T-helper 2 cell treated with Interferon-gamma antibody and Interleukin-4, amounts not matched to agents 5 μg/mL and 100 μg/mL, for 36 hours (primary cell): ENCODE measurements around the gene SPHKAP.
"Not testable (repeated sequence)": the region's sequence is repeated elsewhere in the genome, so short reads cannot be mapped to it uniquely, and the experiment has no call there.

Source experiments
- DNase-seq: peaks from one replicate; pipeline ENCODE4 v3.0.0; 2021; ENCODE audit warnings: low spot score
- H3K27ac Mint-ChIP-seq: one replicate; pipeline ENCODE4 v1.8.0; 2021; ENCODE audit warnings: mild to moderate bottlenecking, mixed read lengths
- H3K27me3 Mint-ChIP-seq: one replicate; pipeline ENCODE4 v1.8.0; 2021; ENCODE audit warnings: low read depth, mixed read lengths
- H3K36me3 Mint-ChIP-seq: one replicate; pipeline ENCODE4 v1.8.0; 2021; ENCODE audit warnings: low read depth, mixed read lengths
- H3K4me1 Mint-ChIP-seq: one replicate; pipeline ENCODE4 v1.8.0; 2021; ENCODE audit warnings: low read depth, mixed read lengths
- H3K4me3 Mint-ChIP-seq: one replicate; pipeline ENCODE4 v1.8.0; 2022; ENCODE audit warnings: mild to moderate bottlenecking, moderate library complexity, mixed read lengths
- H3K9me3 Mint-ChIP-seq: one replicate; pipeline ENCODE4 v1.8.0; 2021; ENCODE audit warnings: mixed read lengths

Gene SPHKAP

DNA sequence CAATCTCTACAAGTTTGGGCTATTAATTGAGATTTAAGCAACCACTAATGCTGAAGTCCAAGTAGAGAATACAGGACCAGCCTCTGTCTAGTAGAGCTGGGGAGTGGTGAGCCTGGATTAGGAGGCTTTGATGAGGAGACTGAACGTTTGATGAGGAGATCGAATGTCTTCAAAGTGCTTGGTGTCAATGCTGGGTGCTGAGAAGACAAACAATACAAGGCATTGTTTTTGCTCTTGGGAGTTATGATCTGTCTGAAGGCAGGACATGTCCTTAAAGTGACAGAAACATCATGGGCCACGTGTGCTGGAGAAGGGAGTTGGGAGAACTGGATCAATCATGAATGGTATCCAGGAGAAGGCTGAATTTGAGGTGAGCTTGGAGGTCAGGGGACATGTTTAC is 143.6 kb downstream of the SPHKAP start:
- H3K4me3 Mint-ChIP-seq = no peak overlapping the region
- peaks cover 6% of the 10 kb centered on the region for H3K9me3 Mint-ChIP-seq
- DNase-seq = no peak
- H3K27me3 Mint-ChIP-seq = no peaks in the 10 kb centered on the region
- no peaks in the 10 kb centered on the region for H3K36me3 Mint-ChIP-seq
- H3K27ac Mint-ChIP-seq = no peak overlapping the region
- H3K4me1 Mint-ChIP-seq = no peaks in the 10 kb centered on the region

DNA sequence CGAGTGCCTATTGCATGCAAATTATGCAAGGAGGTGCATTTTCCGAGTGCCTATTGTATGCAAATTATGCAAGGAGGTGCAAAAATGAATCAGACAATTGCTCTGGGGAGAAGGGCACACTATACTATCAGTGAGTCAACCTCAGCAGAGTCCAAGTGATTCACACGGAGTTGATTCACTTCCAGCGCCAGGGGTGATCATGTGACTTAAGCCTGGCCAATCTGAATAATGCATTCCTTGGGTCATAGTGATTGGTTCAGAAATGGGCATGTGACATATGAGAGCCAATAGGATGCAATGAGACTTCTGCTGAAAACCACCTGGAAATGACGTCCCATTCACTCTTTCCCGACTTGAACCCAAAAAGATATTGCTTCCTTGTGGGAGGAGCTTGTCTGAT is 157.9 kb downstream of the SPHKAP start:
- no peak for DNase-seq
- H3K27me3 Mint-ChIP-seq = no peaks in the 10 kb centered on the region
- H3K36me3 Mint-ChIP-seq = no peaks in the 10 kb centered on the region
- H3K27ac Mint-ChIP-seq = no peak overlapping the region
- peaks cover 6% of the 10 kb centered on the region for H3K9me3 Mint-ChIP-seq
- no peak overlapping the region for H3K4me3 Mint-ChIP-seq
- no peaks in the 10 kb centered on the region for H3K4me1 Mint-ChIP-seq

DNA sequence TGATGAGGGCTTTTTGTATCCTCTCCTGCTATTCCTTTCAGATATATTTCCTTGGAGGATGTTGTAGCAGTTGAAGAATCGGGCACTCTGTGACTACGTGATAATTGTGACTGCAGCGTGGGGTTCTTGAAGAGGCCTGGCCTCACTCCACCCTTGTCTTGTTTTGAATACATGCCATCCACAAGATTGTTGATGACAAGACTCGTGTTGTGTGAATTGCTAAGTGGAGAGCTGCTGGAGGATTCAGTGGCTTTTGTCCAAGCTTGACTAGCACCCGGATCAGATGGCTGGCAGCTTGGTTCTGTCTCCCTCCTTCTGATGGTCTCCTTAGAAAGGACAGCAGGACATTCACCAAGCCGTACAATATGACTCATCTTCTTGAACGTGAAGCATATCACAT is 163.2 kb downstream of the SPHKAP start:
- no peaks in the 10 kb centered on the region for H3K36me3 Mint-ChIP-seq
- H3K4me3 Mint-ChIP-seq = no peak overlapping the region
- no peak for DNase-seq
- H3K27me3 Mint-ChIP-seq = no peaks in the 10 kb centered on the region
- H3K27ac Mint-ChIP-seq = no peak overlapping the region
- peaks cover 6% of the 10 kb centered on the region for H3K9me3 Mint-ChIP-seq
- H3K4me1 Mint-ChIP-seq = no peaks in the 10 kb centered on the region

DNA sequence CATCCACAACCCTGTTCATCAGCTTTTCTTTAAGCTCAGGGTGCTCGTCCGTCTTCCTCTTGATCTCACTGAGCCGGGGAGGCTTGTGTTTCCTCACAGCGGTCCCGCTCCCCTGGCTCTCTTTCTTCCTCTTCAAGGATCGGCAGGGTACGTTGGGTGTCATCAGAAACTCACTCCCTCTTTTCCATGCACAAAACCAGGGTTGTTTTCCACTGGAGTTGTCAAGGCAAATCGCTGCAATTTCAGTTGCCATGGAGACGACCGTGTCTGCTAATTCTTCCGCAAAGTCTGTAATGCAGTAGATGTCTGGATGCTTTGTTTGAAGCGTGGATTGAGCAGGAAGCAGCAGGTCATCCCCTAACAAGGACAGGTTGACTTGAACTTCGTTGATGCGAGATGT is 163.7 kb downstream of the SPHKAP start:
- H3K27ac Mint-ChIP-seq = no peak overlapping the region
- H3K36me3 Mint-ChIP-seq = no peaks in the 10 kb centered on the region
- no peaks in the 10 kb centered on the region for H3K27me3 Mint-ChIP-seq
- H3K4me3 Mint-ChIP-seq = no peak overlapping the region
- DNase-seq = no peak
- H3K9me3 Mint-ChIP-seq = peaks cover 6% of the 10 kb centered on the region
- no peaks in the 10 kb centered on the region for H3K4me1 Mint-ChIP-seq

DNA sequence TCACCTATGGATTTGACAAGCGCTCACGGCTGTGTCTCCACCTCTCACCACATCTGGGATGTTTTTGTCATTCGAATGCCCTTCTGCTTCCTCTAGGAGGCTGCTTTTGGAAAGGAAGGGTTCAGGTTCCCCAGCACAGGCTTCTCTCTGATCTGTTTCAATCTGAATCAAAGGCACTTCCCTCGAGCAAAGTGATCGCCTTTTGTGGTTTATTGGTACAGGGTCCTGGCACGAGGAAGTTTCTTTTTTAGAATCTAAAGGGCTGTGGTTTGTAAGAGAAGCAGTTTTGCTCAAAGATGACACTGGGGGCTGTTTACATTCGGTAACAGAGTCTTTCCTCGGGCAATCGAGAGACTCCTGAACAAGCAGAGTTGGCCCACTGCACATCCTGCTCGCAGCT is 165.1 kb downstream of the SPHKAP start:
- H3K27ac Mint-ChIP-seq = no peak overlapping the region
- peaks cover 6% of the 10 kb centered on the region for H3K9me3 Mint-ChIP-seq
- no peaks in the 10 kb centered on the region for H3K36me3 Mint-ChIP-seq
- no peaks in the 10 kb centered on the region for H3K27me3 Mint-ChIP-seq
- H3K4me1 Mint-ChIP-seq = no peaks in the 10 kb centered on the region
- no peak overlapping the region for H3K4me3 Mint-ChIP-seq
- DNase-seq = no peak

DNA sequence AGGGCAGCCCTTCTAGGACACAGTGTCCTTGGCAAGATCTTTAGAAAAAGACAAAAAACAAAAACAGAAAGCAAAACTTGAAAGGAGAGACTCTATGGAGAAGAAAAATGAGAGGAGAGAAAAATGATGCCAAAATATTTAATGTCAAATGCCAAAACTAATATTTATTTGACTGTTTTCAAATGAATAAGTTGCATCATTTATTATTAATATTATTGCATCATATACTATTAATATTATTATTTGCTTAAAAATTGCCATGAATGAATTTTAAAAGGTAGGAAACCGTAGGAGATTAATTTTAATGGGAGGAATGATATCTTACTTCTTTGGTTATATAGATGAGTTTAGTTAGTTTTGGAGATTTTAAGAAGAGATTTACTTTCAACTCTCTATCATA is 165.7 kb downstream of the SPHKAP start:
- Mint-ChIP-seq H3K36me3 (no peaks in the 10 kb centered on the region), H3K27me3 (no peaks in the 10 kb centered on the region), H3K27ac (no peak overlapping the region), H3K4me1 (no peaks in the 10 kb centered on the region), H3K9me3 (peaks cover 6% of the 10 kb centered on the region), H3K4me3 (no peak overlapping the region)
- no peak for DNase-seq

DNA sequence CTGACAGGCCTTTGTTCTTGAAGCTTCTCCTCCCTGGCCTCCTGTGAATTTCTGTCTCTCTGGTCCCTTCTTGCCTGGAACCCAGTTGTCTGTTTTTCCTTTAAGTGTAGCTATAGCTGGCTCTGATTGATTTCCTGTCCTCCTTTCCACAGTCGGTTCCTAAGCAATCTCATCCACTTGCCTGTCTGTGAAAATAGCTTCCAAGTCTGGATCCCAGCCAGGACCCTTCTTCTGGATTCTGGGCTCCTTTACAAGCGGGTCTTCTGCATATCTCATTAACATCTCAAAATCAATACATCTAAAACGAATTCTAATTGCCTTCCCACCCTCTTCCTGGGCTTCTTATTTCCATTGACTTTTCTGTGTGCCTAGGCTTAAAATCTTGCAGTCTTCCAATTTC is 185.1 kb downstream of the SPHKAP start:
- H3K4me1 Mint-ChIP-seq = no peaks in the 10 kb centered on the region
- no peak overlapping the region for H3K27ac Mint-ChIP-seq
- H3K27me3 Mint-ChIP-seq = no peaks in the 10 kb centered on the region
- H3K9me3 Mint-ChIP-seq = peaks cover 5% of the 10 kb centered on the region
- no peak for DNase-seq
- no peak overlapping the region for H3K4me3 Mint-ChIP-seq
- H3K36me3 Mint-ChIP-seq = no peaks in the 10 kb centered on the region

DNA sequence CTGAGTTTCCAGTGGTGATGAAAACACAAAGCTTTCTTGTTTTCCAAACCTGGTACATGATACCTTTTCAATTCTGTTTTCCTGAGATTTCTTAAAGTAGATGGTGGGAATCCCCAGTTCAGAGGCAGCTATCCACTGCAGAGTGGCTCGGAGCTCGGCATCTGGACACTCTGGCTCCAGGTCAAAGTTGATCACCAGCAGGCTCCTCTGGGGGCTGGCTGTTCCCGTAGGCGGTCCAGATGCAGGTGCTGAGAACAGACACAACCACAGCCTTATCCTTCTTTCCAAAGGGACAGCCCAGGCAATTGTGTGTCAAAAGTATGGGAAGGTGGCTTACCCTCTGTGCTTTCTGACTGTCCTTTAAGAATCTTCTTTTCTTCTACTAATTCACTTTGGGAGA is 190.6 kb downstream of the SPHKAP start:
- no peaks in the 10 kb centered on the region for H3K4me1 Mint-ChIP-seq
- no peak for DNase-seq
- H3K36me3 Mint-ChIP-seq = no peaks in the 10 kb centered on the region
- no peak overlapping the region for H3K4me3 Mint-ChIP-seq
- no peak overlapping the region for H3K27ac Mint-ChIP-seq
- H3K27me3 Mint-ChIP-seq = no peaks in the 10 kb centered on the region
- no peaks in the 10 kb centered on the region for H3K9me3 Mint-ChIP-seq

DNA sequence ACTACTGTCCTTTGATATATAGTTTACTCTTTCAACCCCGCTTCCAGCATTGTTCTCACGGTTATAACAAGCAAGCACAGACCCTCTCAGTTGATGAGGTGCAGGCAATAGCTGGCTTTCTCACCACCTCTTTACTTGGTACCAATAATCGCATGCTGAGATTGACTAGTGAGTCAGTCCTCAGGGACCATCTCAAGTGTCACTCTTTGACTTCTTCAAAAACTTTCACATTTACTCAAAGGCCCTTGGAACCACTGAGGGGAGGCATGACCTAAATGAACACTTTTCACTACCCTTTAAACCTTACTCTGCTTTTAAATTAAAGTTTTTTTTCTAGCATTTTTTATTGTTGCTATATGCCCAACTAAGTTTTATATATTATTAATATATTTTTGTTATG is 208.2 kb downstream of the SPHKAP start:
- Mint-ChIP-seq H3K9me3 (no peaks in the 10 kb centered on the region), H3K4me3 (no peak overlapping the region), H3K36me3 (no peaks in the 10 kb centered on the region), H3K27me3 (no peaks in the 10 kb centered on the region), H3K27ac (no peak overlapping the region), H3K4me1 (no peaks in the 10 kb centered on the region)
- no peak for DNase-seq

DNA sequence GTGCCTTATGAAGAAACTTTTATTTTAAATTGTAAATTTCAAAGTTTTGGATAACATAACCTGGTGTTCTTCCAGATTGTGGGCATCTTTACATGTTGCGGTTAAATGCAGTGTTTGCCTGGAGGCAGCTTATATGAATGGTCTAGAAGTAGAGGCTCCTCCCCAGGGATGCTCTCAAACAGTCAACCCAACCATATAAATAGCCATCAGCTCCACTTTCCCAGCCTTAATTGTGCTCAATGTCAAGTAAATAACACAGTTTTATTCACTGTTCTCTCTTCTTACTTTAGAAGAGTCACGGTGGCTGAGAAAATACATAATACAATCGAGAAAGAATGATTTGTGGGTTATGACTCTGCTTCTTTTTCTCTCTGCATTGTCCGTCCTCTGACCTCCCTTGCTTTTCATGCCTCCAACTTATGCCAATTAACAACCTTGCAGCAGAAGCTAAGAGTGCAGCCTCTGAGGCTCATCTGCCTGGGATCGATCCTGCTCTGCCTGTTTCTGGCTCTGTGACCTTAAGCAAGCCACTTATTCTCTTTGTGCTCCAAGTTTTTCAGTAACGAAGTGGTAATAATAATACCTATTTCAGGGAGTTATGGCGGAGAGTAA is 209.8 kb downstream of the SPHKAP start:
- DNase-seq = no peak
- Mint-ChIP-seq H3K27ac (no peak overlapping the region), H3K4me3 (no peak overlapping the region), H3K27me3 (no peaks in the 10 kb centered on the region), H3K9me3 (no peaks in the 10 kb centered on the region), H3K4me1 (no peaks in the 10 kb centered on the region), H3K36me3 (no peaks in the 10 kb centered on the region)

DNA sequence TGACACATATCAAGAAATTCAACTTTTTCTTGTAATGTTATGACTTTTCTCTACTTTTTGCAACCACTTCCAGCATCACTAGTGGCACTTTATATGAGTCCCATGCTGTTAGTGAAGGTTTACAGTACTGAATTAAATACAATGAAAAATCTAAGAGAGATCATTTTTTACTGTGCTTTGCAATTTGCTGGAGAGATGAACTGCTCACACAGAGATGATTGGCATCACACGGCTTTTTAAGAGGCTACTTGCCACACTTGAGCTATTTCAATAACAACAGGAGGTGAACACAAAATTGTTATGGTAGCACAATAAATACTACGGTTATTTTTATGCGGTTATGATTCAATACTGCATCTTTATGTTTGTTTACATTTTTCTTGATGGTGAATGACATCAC is 221.2 kb downstream of the SPHKAP start:
- H3K27me3 Mint-ChIP-seq = no peaks in the 10 kb centered on the region
- no peaks in the 10 kb centered on the region for H3K36me3 Mint-ChIP-seq
- no peak for DNase-seq
- no peak overlapping the region for H3K27ac Mint-ChIP-seq
- no peaks in the 10 kb centered on the region for H3K4me1 Mint-ChIP-seq
- no peaks in the 10 kb centered on the region for H3K9me3 Mint-ChIP-seq
- no peak overlapping the region for H3K4me3 Mint-ChIP-seq

DNA sequence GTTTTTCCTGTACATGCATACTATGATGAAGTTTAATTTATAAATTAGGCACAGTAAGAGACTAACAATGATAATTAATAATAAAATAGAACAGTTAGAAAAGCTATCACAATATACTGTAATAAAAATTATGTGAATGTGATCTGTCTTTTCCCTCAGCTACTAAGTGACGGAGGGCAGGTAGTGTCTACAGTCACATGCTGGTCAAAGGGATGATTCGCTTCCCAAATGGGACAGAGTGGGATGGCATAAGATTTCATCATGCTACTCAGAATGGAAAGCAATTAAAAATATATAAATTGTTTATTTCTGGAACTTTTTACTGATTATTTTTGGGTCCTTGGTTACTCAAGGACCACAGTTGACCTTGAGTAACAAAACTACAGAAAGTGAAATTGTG is 238.5 kb downstream of the SPHKAP start:
- no peaks in the 10 kb centered on the region for H3K4me1 Mint-ChIP-seq
- H3K27me3 Mint-ChIP-seq = no peaks in the 10 kb centered on the region
- no peak overlapping the region for H3K4me3 Mint-ChIP-seq
- H3K9me3 Mint-ChIP-seq = no peaks in the 10 kb centered on the region
- H3K36me3 Mint-ChIP-seq = no peaks in the 10 kb centered on the region
- H3K27ac Mint-ChIP-seq = no peak overlapping the region
- DNase-seq = no peak

DNA sequence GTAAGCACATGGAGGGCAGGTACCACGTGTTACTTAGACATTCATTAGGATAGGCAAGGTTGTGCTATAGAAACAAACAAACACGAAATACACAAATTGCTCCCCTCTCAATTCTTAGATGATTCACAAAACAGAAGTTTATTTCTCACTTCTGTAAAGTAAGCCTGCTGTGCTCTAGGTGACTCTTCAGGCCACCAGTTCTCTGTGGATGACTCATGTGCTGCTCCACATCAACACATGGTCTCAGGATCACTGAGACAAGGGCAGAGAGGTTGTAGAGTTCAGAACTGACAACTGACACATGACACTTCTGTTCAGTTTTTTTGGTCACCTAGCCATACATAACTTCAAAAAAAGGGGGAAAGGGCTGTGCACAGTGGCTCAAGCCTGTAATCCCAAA is 239.5 kb downstream of the SPHKAP start:
- Mint-ChIP-seq H3K27ac (no peak overlapping the region), H3K27me3 (no peaks in the 10 kb centered on the region), H3K36me3 (no peaks in the 10 kb centered on the region), H3K4me1 (no peaks in the 10 kb centered on the region), H3K9me3 (no peaks in the 10 kb centered on the region), H3K4me3 (no peak overlapping the region)
- DNase-seq = no peak

DNA sequence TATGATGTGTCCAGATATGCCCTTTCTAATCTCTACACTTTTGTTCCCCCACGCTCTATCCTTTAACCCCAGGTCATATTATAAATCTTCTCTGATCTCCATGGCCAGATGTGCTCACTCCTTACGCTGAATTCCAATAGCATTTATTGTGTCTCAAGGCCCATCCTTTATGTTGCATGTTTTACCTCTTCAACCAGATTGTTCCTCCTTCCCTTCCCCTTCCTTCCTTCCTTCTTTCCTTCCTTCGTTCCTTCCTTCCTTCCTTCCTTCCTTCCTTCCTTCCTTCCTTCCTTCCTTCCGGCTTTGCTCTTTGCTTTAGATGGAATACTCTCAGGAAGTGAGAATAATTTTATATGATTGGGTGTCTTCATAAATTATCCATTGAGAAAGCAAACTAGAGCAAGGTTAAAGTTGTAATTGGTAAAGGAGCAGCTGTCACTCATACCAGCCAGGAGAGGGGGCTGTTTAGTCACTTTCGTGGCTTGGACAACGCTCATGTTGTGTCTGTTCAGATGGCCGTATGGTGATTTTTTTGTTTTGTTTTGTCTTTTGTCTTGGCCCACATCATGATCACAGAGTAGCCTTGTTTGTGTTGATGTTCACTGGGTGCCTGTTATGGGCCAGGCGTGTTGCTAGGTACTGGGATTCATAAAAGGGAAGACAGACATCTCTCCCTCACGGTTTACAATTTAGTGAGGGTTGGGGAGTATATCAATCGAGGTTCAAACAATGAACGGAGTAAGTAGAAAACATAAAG is 242.0 kb downstream of the SPHKAP start:
- Mint-ChIP-seq H3K4me3 (no peak overlapping the region), H3K36me3 (no peaks in the 10 kb centered on the region), H3K27me3 (no peaks in the 10 kb centered on the region), H3K9me3 (no peaks in the 10 kb centered on the region), H3K27ac (no peak overlapping the region), H3K4me1 (no peaks in the 10 kb centered on the region)
- DNase-seq = no peak

DNA sequence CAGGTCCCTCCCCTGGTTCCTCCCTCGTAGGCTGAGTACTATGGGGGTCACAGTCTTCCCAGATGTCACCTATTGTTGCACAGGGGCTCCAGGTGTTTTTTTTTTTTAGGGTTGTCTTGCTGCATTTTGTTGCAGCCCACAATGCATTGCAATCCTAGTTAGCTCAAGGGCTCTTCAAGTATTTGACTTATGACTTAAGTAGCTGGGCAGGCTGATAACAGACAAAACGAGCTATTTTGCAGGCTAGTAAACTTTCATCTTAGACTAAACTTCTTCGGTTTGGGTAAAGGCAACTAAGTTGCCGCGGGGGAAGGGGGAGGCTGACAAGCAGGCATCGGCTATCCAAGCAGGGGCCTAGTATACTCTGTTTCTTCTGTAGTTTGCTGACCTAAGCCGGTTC is 245.2 kb downstream of the SPHKAP start:
- not testable (repeated sequence) for H3K9me3 Mint-ChIP-seq, H3K4me3 Mint-ChIP-seq, H3K4me1 Mint-ChIP-seq, H3K27me3 Mint-ChIP-seq, DNase-seq, H3K36me3 Mint-ChIP-seq, H3K27ac Mint-ChIP-seq
